Activated B cell treated with CpG ODN at 0.5 μM for 24 hours (primary cell): ENCODE data around the gene PRR7. TPM values are rescaled to one million over a fixed set of nuclear protein-coding genes. Genes with fewer than 3 reads are reported as not detected.
"Not testable (repeated sequence)": the region's sequence is repeated elsewhere in the genome, so short reads cannot be mapped to it uniquely, and the experiment has no call there.

ENCODE experiments used
- ATAC-seq: fragments of 200-7000 bp; cut with Tn5 transposase; one replicate; pipeline ENCODE4 v1.10.0; 2021; ENCODE audit warnings: low read depth, mild to moderate bottlenecking, moderate library complexity
- CTCF ChIA-PET: fragments of 350-600 bp; sonication (Branson Sonifier 250); formaldehyde crosslinking; loops from one replicate; lab custom pipeline; 2021; ENCODE audit warnings: antibody characterized with exemption; lab: Charles Lee
- POLR2A ChIA-PET: fragments of 350-600 bp; sonication (Branson Sonifier 250); formaldehyde crosslinking; loops from one replicate; lab custom pipeline; 2021; ENCODE audit warnings: antibody characterized with exemption; lab: Charles Lee
- DNase-seq: peaks from one replicate; pipeline ENCODE4 v3.0.0; 2022
- H3K27ac Mint-ChIP-seq: one replicate; pipeline ENCODE4 v1.8.0; 2020; ENCODE audit warnings: mixed read lengths
- H3K27me3 Mint-ChIP-seq: one replicate; pipeline ENCODE4 v1.8.0; 2021; ENCODE audit warnings: mixed read lengths
- H3K36me3 Mint-ChIP-seq: one replicate; pipeline ENCODE4 v1.8.0; 2021; ENCODE audit warnings: low read depth, mixed read lengths
- H3K4me1 Mint-ChIP-seq: one replicate; pipeline ENCODE4 v1.8.0; 2021; ENCODE audit warnings: mixed read lengths
- H3K4me3 Mint-ChIP-seq: one replicate; pipeline ENCODE4 v1.8.0; 2020; ENCODE audit warnings: mild to moderate bottlenecking, mixed read lengths
- H3K9me3 Mint-ChIP-seq: one replicate; pipeline ENCODE4 v1.8.0; 2020; ENCODE audit warnings: mixed read lengths
- CTCF ChIP-seq: fragments of 200-600 bp; IDR thresholded peaks from one replicate; pipeline ENCODE4 v1.8.0; 2022; ENCODE audit warnings: antibody characterized with exemption, mild to moderate bottlenecking
- intact Hi-C: fragments of 100-400 bp; cut with micrococcal nuclease; formaldehyde crosslinking; loops from one replicate; pipeline ENCODE4 v1.15.1; 2024
- total RNA-seq: library from RNA; stranded (reverse); gene quantifications from 2 replicates; pipeline ENCODE4 v1.2.3, GENCODE V29; 2022

The PRR7 gene
- total RNA-seq, 1 donor from 2014 or later, result 3.2 TPM

GRCh38 chr5:177483042-177483441, 36.4 kb downstream of the PRR7 start:
- intact Hi-C loops, result no loop called here
- H3K4me3 Mint-ChIP-seq, result no peak overlapping the region
- TF ChIP-seq CTCF, result no peak

GRCh38 chr5:177483994-177484901, 37.6 kb downstream of the PRR7 start:
- DNase-seq, result no peak
- TF ChIP-seq CTCF, result no peak
- ChIA-PET POLR2A (no interaction called here), CTCF (no interaction called here)
- intact Hi-C loops, result no loop called here
- Mint-ChIP-seq H3K27ac (no peak overlapping the region), H3K36me3 (peaks cover 8% of the 10 kb centered on the region), H3K4me1 (peaks cover 9% of the 10 kb centered on the region), H3K27me3 (no peaks in the 10 kb centered on the region), H3K4me3 (no peak overlapping the region), H3K9me3 (no peaks in the 10 kb centered on the region)
- ATAC-seq, result no peak

More at GRCh38 chr5:177483042-177483441, 36.4 kb downstream of the PRR7 start:
- no peaks in the 10 kb centered on the region for H3K27me3 Mint-ChIP-seq
- POLR2A ChIA-PET, result no interaction called here
- no peak overlapping the region for H3K27ac Mint-ChIP-seq
- no peak for DNase-seq
- CTCF ChIA-PET, result no interaction called here
- H3K4me1 Mint-ChIP-seq, result peaks cover 20% of the 10 kb centered on the region
- H3K36me3 Mint-ChIP-seq, result peaks cover 8% of the 10 kb centered on the region
- H3K9me3 Mint-ChIP-seq, result no peaks in the 10 kb centered on the region
- ATAC-seq, result no peak

- H3K4me1 Mint-ChIP-seq, result peaks cover 3% of the 10 kb centered on the region
- no peak overlapping the region for H3K27ac Mint-ChIP-seq
- TF ChIP-seq CTCF, result no peak
- intact Hi-C loops, result no loop called here
- no peak overlapping the region for H3K4me3 Mint-ChIP-seq
- H3K9me3 Mint-ChIP-seq, result no peaks in the 10 kb centered on the region
- DNase-seq (no peak), ATAC-seq (no peak)
- no peaks in the 10 kb centered on the region for H3K27me3 Mint-ChIP-seq
- H3K36me3 Mint-ChIP-seq, result peaks cover 10% of the 10 kb centered on the region
- ChIA-PET POLR2A (no interaction called here), CTCF (no interaction called here)
Observed at GRCh38 chr5:177484902-177485549, 38.4 kb downstream of the PRR7 start.

- DNase-seq, intact Hi-C loops, H3K27me3 Mint-ChIP-seq, H3K27ac Mint-ChIP-seq, CTCF ChIA-PET, POLR2A ChIA-PET, H3K4me1 Mint-ChIP-seq, H3K9me3 Mint-ChIP-seq, H3K4me3 Mint-ChIP-seq, ATAC-seq: not testable (repeated sequence)
- peaks cover 11% of the 10 kb centered on the region for H3K36me3 Mint-ChIP-seq
Observed at GRCh38 chr5:177485753-177486152, 39.1 kb downstream of the PRR7 start.

GRCh38 chr5:177486256-177486655, 39.6 kb downstream of the PRR7 start:
- peaks cover 3% of the 10 kb centered on the region for H3K4me1 Mint-ChIP-seq
- no peaks in the 10 kb centered on the region for H3K27me3 Mint-ChIP-seq
- ChIA-PET POLR2A (no interaction called here), CTCF (no interaction called here)
- no peak for TF ChIP-seq CTCF
- no peaks in the 10 kb centered on the region for H3K9me3 Mint-ChIP-seq
- no peak for DNase-seq
- ATAC-seq, result no peak
- H3K36me3 Mint-ChIP-seq, result peaks cover 14% of the 10 kb centered on the region
- no peak overlapping the region for H3K27ac Mint-ChIP-seq
- no peak overlapping the region for H3K4me3 Mint-ChIP-seq
- intact Hi-C loops, result no loop called here
